Panc1 (cell line): ENCODE results near the gene LTBP3. TPM values are rescaled to one million over a fixed set of nuclear protein-coding genes. Genes with fewer than 3 reads are reported as not detected.

ENCODE experiments used
- ATAC-seq: fragments of 200-7000 bp; cut with Tn5 transposase; 2 replicates; pipeline ENCODE4 v1.9.1; 2020; ENCODE audit warnings: mild to moderate bottlenecking, moderate library complexity
- BruUV-seq: library from RNA; stranded (reverse); fragments of 400-500 nt; replicated peaks from 2 replicates; lab custom pipeline; 2021; lab: Mats Ljungman, UMichigan
- CTCF ChIA-PET: fragments of 300-600 bp; sonication (Branson Sonifier 250); formaldehyde crosslinking; loops from one replicate; lab custom pipeline; 2022; ENCODE audit warnings: antibody characterized with exemption; lab: Charles Lee
- POLR2A ChIA-PET: fragments of 300-600 bp; sonication (Branson Sonifier 250); formaldehyde crosslinking; loops from one replicate; lab custom pipeline; 2022; ENCODE audit warnings: antibody characterized with exemption; lab: Charles Lee
- DNase-seq: peaks from one replicate; pipeline ENCODE4 v3.0.0-alpha.2; 2010; ENCODE audit warnings: low read depth, low spot score
- H3K27ac ChIP-seq: 2 replicates; pipeline ENCODE4 v1.5.1; 2011; ENCODE audit warnings: mild to moderate bottlenecking, low read length, inconsistent platforms
- H3K27me3 ChIP-seq: fragments of 200-500 bp; sonication (Bioruptor generic); 2 replicates; pipeline ENCODE4 v1.6.0; 2014; ENCODE audit warnings: low read length, inconsistent platforms; ENCODE audit not compliant: control insufficient read depth, insufficient read depth
- H3K36me3 ChIP-seq: fragments of 200-500 bp; sonication (Bioruptor generic); 2 replicates; pipeline ENCODE4 v1.5.1; 2014; ENCODE audit warnings: inconsistent platforms, mild to moderate bottlenecking, low read length, moderate library complexity; ENCODE audit not compliant: control insufficient read depth, insufficient read depth
- H3K4me1 ChIP-seq: 2 replicates; pipeline ENCODE4 v1.5.1; 2011; ENCODE audit warnings: inconsistent platforms, mild to moderate bottlenecking, low read length, moderate library complexity; ENCODE audit not compliant: control insufficient read depth, insufficient read depth
- H3K4me3 ChIP-seq, 2 experiments: 2 replicates each; pipeline ENCODE4 v1.5.1; 2011 to 2012; ENCODE audit warnings: low read depth in 2 of 2, low read length in 2 of 2, mild to moderate bottlenecking in 2 of 2, inconsistent platforms in 1 of 2, moderate library complexity in 1 of 2
- H3K9me3 ChIP-seq: fragments of 200-500 bp; sonication (Bioruptor generic); 2 replicates; pipeline ENCODE4 v1.5.1; 2014; ENCODE audit warnings: low read depth, mild to moderate bottlenecking, inconsistent platforms, low read length, moderate library complexity; ENCODE audit not compliant: control insufficient read depth, insufficient read depth
- POLR2AphosphoS5 ChIP-seq: IDR thresholded peaks from 2 replicates; pipeline ENCODE4 v1.6.1; 2012; ENCODE audit warnings: mild to moderate bottlenecking, low read depth, low read length, moderate library complexity
- SIN3A ChIP-seq: IDR thresholded peaks from 2 replicates; pipeline ENCODE4 v1.6.1; 2012; ENCODE audit warnings: low read depth, mild to moderate bottlenecking, low read length, moderate library complexity, borderline replicate concordance; ENCODE audit not compliant: insufficient read depth
- TCF7L2 ChIP-seq: IDR thresholded peaks from 2 replicates; pipeline ENCODE4 v1.6.1; 2011; ENCODE audit warnings: mild to moderate bottlenecking, low read depth, low read length, inconsistent platforms
- in situ Hi-C: cut with HindIII; loops from 2 replicates; pipeline ENCODE4 v1.10.0; 2016; ENCODE audit warnings: low sequenced_read_pairs, low pct_unique_long_range_greater_than_20kb
- intact Hi-C: fragments of 100-400 bp; cut with micrococcal nuclease; formaldehyde crosslinking; loops from one replicate; pipeline ENCODE4 v1.10.0; 2022; ENCODE audit not compliant: unreplicated experiment
- total RNA-seq: library from RNA; stranded (reverse); gene quantifications from one replicate; pipeline ENCODE4 v1.2.1, GENCODE V29; 2021; ENCODE audit not compliant: unreplicated experiment
- TF ChIP-seq, protein P1 (sequence below): fragments of 450-650 bp; IDR thresholded peaks from 2 replicates; pipeline ENCODE4 v1.5.1; 2017; ENCODE audit warnings: mild to moderate bottlenecking
- TF ChIP-seq, protein P2 (sequence below), 2 experiments: IDR thresholded peaks; 2 replicates each; pipeline ENCODE4 v1.6.1; 2011 to 2012; ENCODE audit warnings: low read depth in 2 of 2, control low read depth in 1 of 2, low read length in 1 of 2, mild to moderate bottlenecking in 1 of 2, moderate library complexity in 1 of 2; ENCODE audit not compliant: insufficient read depth in 1 of 2

LTBP3 gene
- total RNA-seq, 1 experiment from 2014 or later: 133 TPM

DNA sequence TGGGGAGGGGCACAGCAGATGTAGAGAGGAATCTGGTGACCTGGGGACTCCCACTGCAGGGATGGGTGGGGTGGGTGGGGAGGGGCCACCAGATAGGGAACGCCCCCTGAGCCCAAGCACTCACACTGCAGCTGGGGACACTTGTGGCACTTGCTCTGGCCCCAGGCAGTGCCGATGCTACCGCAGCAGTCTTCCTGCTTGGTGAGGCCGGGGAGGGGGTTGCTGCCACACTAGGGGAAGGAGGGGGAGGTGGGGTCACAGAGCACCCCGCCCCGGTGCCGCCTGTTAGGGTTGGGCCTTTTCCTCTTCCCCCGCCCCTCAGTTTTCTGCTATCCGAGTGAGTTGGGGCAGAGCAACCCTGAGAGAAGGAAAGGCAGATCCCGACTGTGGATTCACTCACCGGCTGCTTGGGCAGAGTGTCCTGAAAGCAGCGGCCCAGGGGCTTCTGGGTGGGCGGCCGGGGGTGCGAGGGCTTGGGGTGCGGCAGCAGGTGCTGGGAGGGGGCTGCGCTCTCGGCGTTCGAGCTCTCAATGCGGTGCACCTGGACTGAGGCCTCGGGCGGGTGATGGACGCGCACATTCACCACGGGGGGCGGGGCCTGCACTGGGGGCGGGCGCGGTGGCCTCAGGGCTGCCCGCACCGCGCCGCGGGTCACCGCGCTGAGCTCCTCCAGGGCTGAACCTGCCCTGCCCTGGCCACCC lies 4.7 kb downstream of the LTBP3 start:
- intact Hi-C loops: loop anchor here (10.0 kb wide), 1 partner anchor 301 kb away; the partner anchor contains the start of gene CFL1
- ChIA-PET POLR2A (interaction anchor here (0.7 kb wide), 1 partner anchor 17 kb away, joined by 9 read pairs; no protein-coding TSS in a partner anchor), CTCF (interaction anchor here (2.3 kb wide), 1 partner anchor 13 kb away, joined by 22 read pairs; no protein-coding TSS in a partner anchor)
- Histone ChIP-seq H3K36me3 (no peaks in the 10 kb centered on the region), H3K27ac (peak overlapping the region; percentile 46), H3K4me1 (peaks cover 55% of the 10 kb centered on the region), H3K27me3 (no peaks in the 10 kb centered on the region), H3K9me3 (no peaks in the 10 kb centered on the region), H3K4me3 (no peak overlapping the region)
- TF ChIP-seq TCF7L2: no peak
- TF ChIP-seq, protein P1, sequence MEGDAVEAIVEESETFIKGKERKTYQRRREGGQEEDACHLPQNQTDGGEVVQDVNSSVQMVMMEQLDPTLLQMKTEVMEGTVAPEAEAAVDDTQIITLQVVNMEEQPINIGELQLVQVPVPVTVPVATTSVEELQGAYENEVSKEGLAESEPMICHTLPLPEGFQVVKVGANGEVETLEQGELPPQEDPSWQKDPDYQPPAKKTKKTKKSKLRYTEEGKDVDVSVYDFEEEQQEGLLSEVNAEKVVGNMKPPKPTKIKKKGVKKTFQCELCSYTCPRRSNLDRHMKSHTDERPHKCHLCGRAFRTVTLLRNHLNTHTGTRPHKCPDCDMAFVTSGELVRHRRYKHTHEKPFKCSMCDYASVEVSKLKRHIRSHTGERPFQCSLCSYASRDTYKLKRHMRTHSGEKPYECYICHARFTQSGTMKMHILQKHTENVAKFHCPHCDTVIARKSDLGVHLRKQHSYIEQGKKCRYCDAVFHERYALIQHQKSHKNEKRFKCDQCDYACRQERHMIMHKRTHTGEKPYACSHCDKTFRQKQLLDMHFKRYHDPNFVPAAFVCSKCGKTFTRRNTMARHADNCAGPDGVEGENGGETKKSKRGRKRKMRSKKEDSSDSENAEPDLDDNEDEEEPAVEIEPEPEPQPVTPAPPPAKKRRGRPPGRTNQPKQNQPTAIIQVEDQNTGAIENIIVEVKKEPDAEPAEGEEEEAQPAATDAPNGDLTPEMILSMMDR: no peak
- TF ChIP-seq POLR2AphosphoS5: no peak
- no peak for TF ChIP-seq SIN3A
- TF ChIP-seq, protein P2, sequence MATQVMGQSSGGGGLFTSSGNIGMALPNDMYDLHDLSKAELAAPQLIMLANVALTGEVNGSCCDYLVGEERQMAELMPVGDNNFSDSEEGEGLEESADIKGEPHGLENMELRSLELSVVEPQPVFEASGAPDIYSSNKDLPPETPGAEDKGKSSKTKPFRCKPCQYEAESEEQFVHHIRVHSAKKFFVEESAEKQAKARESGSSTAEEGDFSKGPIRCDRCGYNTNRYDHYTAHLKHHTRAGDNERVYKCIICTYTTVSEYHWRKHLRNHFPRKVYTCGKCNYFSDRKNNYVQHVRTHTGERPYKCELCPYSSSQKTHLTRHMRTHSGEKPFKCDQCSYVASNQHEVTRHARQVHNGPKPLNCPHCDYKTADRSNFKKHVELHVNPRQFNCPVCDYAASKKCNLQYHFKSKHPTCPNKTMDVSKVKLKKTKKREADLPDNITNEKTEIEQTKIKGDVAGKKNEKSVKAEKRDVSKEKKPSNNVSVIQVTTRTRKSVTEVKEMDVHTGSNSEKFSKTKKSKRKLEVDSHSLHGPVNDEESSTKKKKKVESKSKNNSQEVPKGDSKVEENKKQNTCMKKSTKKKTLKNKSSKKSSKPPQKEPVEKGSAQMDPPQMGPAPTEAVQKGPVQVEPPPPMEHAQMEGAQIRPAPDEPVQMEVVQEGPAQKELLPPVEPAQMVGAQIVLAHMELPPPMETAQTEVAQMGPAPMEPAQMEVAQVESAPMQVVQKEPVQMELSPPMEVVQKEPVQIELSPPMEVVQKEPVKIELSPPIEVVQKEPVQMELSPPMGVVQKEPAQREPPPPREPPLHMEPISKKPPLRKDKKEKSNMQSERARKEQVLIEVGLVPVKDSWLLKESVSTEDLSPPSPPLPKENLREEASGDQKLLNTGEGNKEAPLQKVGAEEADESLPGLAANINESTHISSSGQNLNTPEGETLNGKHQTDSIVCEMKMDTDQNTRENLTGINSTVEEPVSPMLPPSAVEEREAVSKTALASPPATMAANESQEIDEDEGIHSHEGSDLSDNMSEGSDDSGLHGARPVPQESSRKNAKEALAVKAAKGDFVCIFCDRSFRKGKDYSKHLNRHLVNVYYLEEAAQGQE (IDR thresholded peaks at IDR 0.05; ENCODE audit: insufficient read depth in 1 of 2, low read depth in 2 of 2, low read length in 1 of 2): no peak
- ATAC-seq: peak; percentile 15
- in situ Hi-C loops: no loop called here
- no peak for DNase-seq
- no TSS peak for BruUV-seq

DNA sequence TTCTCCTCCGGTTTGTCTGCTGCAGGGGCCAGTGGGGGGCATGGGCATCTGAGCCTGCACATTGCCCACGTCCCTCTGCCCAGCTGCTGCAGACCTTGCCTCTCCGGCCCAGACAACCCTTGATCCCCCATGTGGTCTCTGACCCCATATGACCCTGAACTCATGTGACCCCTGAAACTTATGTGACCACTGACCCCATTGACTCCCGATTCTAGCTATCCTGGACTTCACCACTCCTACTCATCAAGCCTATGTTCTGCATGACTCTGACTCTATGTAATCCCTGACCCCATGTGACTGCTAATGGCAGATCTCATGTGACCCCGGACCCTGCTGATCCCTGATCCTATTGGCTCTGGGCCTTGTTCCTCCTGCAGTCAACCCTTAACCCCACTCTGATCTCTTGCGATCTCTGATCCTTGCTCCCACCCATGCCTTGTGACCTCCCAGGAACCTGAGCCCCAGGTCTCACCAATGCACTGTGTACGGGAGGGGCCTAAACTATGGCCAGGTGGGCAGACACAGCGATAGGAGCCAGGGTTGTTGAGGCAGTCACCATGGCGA lies 5.7 kb downstream of the LTBP3 start:
- Histone ChIP-seq H3K4me1 (peaks cover 55% of the 10 kb centered on the region), H3K27ac (no peak overlapping the region), H3K36me3 (no peaks in the 10 kb centered on the region), H3K4me3 (no peak overlapping the region), H3K27me3 (no peaks in the 10 kb centered on the region), H3K9me3 (no peaks in the 10 kb centered on the region)
- CTCF ChIA-PET: interaction anchor here (0.6 to 2.3 kb wide), 7 partner anchors 12 to 39 kb away, joined by 3 to 22 read pairs (median 4); partner anchors contain the start of genes FAM89B, SCYL1 and ZNRD2
- ATAC-seq (no peak), DNase-seq (no peak)
- POLR2A ChIA-PET: no interaction called here
- BruUV-seq: no TSS peak
- intact Hi-C loops (loop anchor here (10.0 kb wide), 1 partner anchor 302 kb away; the partner anchor contains the start of gene CFL1), in situ Hi-C loops (no loop called here)
- TF ChIP-seq SIN3A: no peak
- no peak for TF ChIP-seq TCF7L2
- TF ChIP-seq, protein P1: no peak; the same call in 1 of the 2 replicates
- TF ChIP-seq, protein P2 (IDR thresholded peaks at IDR 0.05; ENCODE audit: insufficient read depth in 1 of 2, low read depth in 2 of 2, low read length in 1 of 2): no peak
- TF ChIP-seq POLR2AphosphoS5: no peak
